Measurements from ENCODE around the gene GNA15. TPM values are rescaled to one million over a fixed set of nuclear protein-coding genes. Genes with fewer than 3 reads are reported as not detected.
"Not testable (repeated sequence)": the region's sequence is repeated elsewhere in the genome, so short reads cannot be mapped to it uniquely, and the experiment has no call there.

GNA15 gene
- polyA plus RNA-seq (2013, experiment 1 of 2): 0.01 TPM
- not detected for polyA plus RNA-seq (2013, experiment 2 of 2)

DNA sequence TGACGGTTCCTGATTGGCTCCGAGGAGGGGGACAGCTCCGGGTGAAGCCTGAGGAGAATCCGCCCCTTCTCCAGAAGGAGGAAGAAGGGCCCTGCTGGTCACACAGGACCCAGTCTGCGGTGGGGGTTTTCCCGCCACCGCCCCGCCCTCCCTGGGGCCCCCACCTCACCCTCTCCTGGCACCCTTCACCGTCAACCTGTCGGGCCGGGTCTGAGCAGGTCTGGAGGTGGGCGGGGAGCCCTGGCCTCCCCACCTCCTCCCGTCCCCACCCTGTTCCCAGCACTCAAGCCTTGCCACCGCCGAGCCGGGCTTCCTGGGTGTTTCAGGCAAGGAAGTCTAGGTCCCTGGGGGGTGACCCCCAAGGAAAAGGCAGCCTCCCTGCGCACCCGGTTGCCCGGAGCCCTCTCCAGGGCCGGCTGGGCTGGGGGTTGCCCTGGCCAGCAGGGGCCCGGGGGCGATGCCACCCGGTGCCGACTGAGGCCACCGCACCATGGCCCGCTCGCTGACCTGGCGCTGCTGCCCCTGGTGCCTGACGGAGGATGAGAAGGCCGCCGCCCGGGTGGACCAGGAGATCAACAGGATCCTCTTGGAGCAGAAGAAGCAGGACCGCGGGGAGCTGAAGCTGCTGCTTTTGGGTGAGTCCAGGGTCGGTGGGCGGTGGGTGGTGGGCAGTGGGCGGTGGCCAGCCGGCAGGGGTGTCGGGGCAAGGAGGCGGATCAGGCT is at the start of gene GNA15:
Gene GNA15 (plus strand): TSS at position 73 of the 723 bp plus-strand sequence. CDS start 418 bp downstream, at position 491.
- H2BK12ac ChIP-seq (ENCODE audit: low read length): peak within 1 kb of the TSS; percentile 58
- no peak within 1 kb of the TSS for H2AFZ ChIP-seq (ENCODE audit: low read length)
- no peak within 1 kb of the TSS for H2BK15ac ChIP-seq (ENCODE audit: low read length)
- no peak within 1 kb of the TSS for H3K4me3 ChIP-seq (ENCODE audit: low read length in 2 of 2)
- no CpG with 5 or more reads among the region's 40 CpGs for WGBS, 2 donors (ENCODE audit: extremely low coverage in 2 of 2, insufficient read length in 2 of 2, insufficient replicate concordance in 1 of 2)
- no peaks in the 10 kb centered on the region for H3K79me1 ChIP-seq (ENCODE audit: low read depth, low read length)
- H2AK5ac ChIP-seq (ENCODE audit: low read depth, low read length): peak within 1 kb of the TSS; percentile 56
- no peak within 1 kb of the TSS for H2BK5ac ChIP-seq (ENCODE audit: low read length)
- DNase-seq (ENCODE audit: low spot score): no peak
- H3K4me1 ChIP-seq (ENCODE audit: control insufficient read depth in 2 of 2, insufficient read depth in 1 of 2, low read depth in 1 of 2, low read length in 2 of 2): no peaks in the 10 kb centered on the region
- H3K9me3 ChIP-seq (replicated peaks in 1 of 2; ENCODE audit: control insufficient read depth in 2 of 2, insufficient read depth in 1 of 2, low read depth in 1 of 2, low read length in 2 of 2): no peaks in the 10 kb centered on the region
- H3K23ac ChIP-seq (ENCODE audit: low read depth, low read length, poor library complexity): no peak within 1 kb of the TSS
- H3K18ac ChIP-seq (ENCODE audit: low read length): peak within 1 kb of the TSS; percentile 76
- peak within 1 kb of the TSS; percentile 38 for H3K14ac ChIP-seq (ENCODE audit: low read length)
- no peak within 1 kb of the TSS for H3K27ac ChIP-seq (replicated peaks; ENCODE audit: low read length)
- H2BK120ac ChIP-seq (ENCODE audit: low read depth, low read length): no peak within 1 kb of the TSS
- no peak within 1 kb of the TSS for H3K4me2 ChIP-seq (ENCODE audit: insufficient read depth, low read length, poor library complexity, severe bottlenecking)
- H4K8ac ChIP-seq (ENCODE audit: low read depth, low read length): no peak within 1 kb of the TSS
- no peak within 1 kb of the TSS for H4K91ac ChIP-seq (ENCODE audit: low read depth, low read length, poor library complexity)
- H3K9ac ChIP-seq (ENCODE audit: low read depth, low read length, poor library complexity): peak within 1 kb of the TSS; percentile 4
- no peaks in the 10 kb centered on the region for H3K36me3 ChIP-seq (replicated peaks in 1 of 2; ENCODE audit: control insufficient read depth in 2 of 2, insufficient read depth in 2 of 2, low read length in 2 of 2)
- H3K4ac ChIP-seq (ENCODE audit: low read length): no peak within 1 kb of the TSS
- no peaks in the 10 kb centered on the region for H3K27me3 ChIP-seq (ENCODE audit: control insufficient read depth in 3 of 3, insufficient read depth in 3 of 3, low read depth in 1 of 3, low read length in 3 of 3)

GRCh38 chr19:3087769-3088168 is 48.1 kb upstream of the GNA15 start:
- Histone ChIP-seq H3K14ac (ENCODE audit: low read length) (no peak overlapping the region), H3K23ac (ENCODE audit: low read depth, low read length, poor library complexity) (no peak overlapping the region), H3K36me3 (replicated peaks in 1 of 2; ENCODE audit: control insufficient read depth in 2 of 2, insufficient read depth in 2 of 2, low read length in 2 of 2) (no peaks in the 10 kb centered on the region), H3K79me1 (ENCODE audit: low read depth, low read length) (no peaks in the 10 kb centered on the region), H3K27me3 (ENCODE audit: control insufficient read depth in 3 of 3, insufficient read depth in 3 of 3, low read depth in 1 of 3, low read length in 3 of 3) (no peaks in the 10 kb centered on the region), H4K8ac (ENCODE audit: low read depth, low read length) (no peak overlapping the region), H3K18ac (ENCODE audit: low read length) (no peak overlapping the region), H3K9me3 (replicated peaks in 1 of 2; ENCODE audit: control insufficient read depth in 2 of 2, insufficient read depth in 1 of 2, low read depth in 1 of 2, low read length in 2 of 2) (no peaks in the 10 kb centered on the region), H2AK5ac (ENCODE audit: low read depth, low read length) (no peak overlapping the region), H2AFZ (ENCODE audit: low read length) (no peak overlapping the region), H2BK5ac (ENCODE audit: low read length) (no peak overlapping the region), H3K4me1 (ENCODE audit: control insufficient read depth in 2 of 2, insufficient read depth in 1 of 2, low read depth in 1 of 2, low read length in 2 of 2) (no peaks in the 10 kb centered on the region), H3K9ac (ENCODE audit: low read depth, low read length, poor library complexity) (no peak overlapping the region), H2BK15ac (ENCODE audit: low read length) (no peak overlapping the region), H3K27ac (replicated peaks; ENCODE audit: low read length) (no peak overlapping the region), H2BK120ac (ENCODE audit: low read depth, low read length) (no peak overlapping the region), H3K4ac (ENCODE audit: low read length) (no peak overlapping the region), H3K4me3 (ENCODE audit: low read length in 2 of 2) (no peak overlapping the region), H2BK12ac (ENCODE audit: low read length) (no peak overlapping the region), H3K4me2 (ENCODE audit: insufficient read depth, low read length, poor library complexity, severe bottlenecking) (no peak overlapping the region), H4K91ac (ENCODE audit: low read depth, low read length, poor library complexity) (no peak overlapping the region)
- no peak for DNase-seq (ENCODE audit: low spot score)
- WGBS, 2 donors (ENCODE audit: extremely low coverage in 2 of 2, insufficient read length in 2 of 2, insufficient replicate concordance in 1 of 2): no CpG with 5 or more reads among the region's 10 CpGs

- H3K27ac ChIP-seq (replicated peaks; ENCODE audit: low read length): not testable (repeated sequence)
Observed at GRCh38 chr19:3089299-3089855, 46.5 kb upstream of the GNA15 start.

DNA sequence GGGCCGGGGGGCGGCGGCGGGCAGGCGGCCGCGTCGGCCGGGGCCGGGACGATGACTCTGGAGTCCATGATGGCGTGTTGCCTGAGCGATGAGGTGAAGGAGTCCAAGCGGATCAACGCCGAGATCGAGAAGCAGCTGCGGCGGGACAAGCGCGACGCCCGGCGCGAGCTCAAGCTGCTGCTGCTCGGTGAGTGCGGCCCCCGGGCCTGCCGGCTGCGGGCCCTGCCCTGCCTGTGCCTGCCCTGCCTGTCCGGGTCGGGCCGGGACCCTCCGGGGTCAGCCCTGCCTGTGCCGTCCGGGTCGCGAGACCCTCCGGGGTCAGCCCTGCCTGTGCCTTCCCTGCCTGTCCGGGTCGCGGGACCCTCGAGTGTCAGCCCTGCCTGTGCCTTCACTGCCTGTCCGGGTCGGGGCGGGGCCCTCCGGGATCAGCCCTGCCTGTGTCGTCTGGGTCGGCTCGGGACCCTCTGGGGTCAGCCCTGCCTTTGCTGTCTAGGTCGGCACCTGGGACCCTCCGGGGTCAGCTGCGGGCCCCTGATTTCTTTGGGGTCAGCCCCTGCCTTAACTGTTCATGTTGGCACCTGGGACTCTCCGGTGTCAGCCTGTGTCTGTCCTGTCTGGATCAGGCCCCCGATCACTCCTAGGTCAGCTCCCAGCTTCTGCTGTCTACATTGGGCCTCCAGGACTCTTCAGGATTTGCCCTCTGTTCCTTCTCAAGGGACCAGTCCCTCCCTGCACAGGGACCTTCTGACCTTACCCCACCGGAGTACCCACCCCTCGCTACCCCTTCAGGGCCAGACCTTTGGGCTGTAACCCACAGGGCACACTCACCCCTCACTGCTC is 41.0 kb upstream of the GNA15 start:
- no peak overlapping the region for H3K27ac ChIP-seq (replicated peaks; ENCODE audit: low read length)
- H3K4me2 ChIP-seq (ENCODE audit: insufficient read depth, low read length, poor library complexity, severe bottlenecking): peak overlapping the region; percentile 95
- peaks cover 13 to 23% of the 10 kb centered on the region in 2 donors for H3K4me1 ChIP-seq (ENCODE audit: control insufficient read depth in 2 of 2, insufficient read depth in 1 of 2, low read depth in 1 of 2, low read length in 2 of 2)
- H3K4me3 ChIP-seq (ENCODE audit: low read length in 2 of 2): peak overlapping the region; percentile 87 to 92
- H2AFZ ChIP-seq (ENCODE audit: low read length): peak overlapping the region; percentile 61
- no peak overlapping the region for H2BK120ac ChIP-seq (ENCODE audit: low read depth, low read length)
- H4K91ac ChIP-seq (ENCODE audit: low read depth, low read length, poor library complexity): no peak overlapping the region
- peak overlapping the region; percentile 90 for H3K18ac ChIP-seq (ENCODE audit: low read length)
- H2AK5ac ChIP-seq (ENCODE audit: low read depth, low read length): peak overlapping the region; percentile 81
- no peak overlapping the region for H2BK15ac ChIP-seq (ENCODE audit: low read length)
- peak overlapping the region; percentile 55 for H3K23ac ChIP-seq (ENCODE audit: low read depth, low read length, poor library complexity)
- no peaks in the 10 kb centered on the region for H3K36me3 ChIP-seq (replicated peaks in 1 of 2; ENCODE audit: control insufficient read depth in 2 of 2, insufficient read depth in 2 of 2, low read length in 2 of 2)
- WGBS, 2 donors (ENCODE audit: extremely low coverage in 2 of 2, insufficient read length in 2 of 2, insufficient replicate concordance in 1 of 2): no CpG with 5 or more reads among the region's 57 CpGs
- no peak overlapping the region for H2BK12ac ChIP-seq (ENCODE audit: low read length)
- peak overlapping the region; percentile 75 for H3K14ac ChIP-seq (ENCODE audit: low read length)
- peak overlapping the region; percentile 75 for H2BK5ac ChIP-seq (ENCODE audit: low read length)
- H3K9ac ChIP-seq (ENCODE audit: low read depth, low read length, poor library complexity): peak overlapping the region; percentile 99
- DNase-seq (ENCODE audit: low spot score): no peak
- no peak overlapping the region for H4K8ac ChIP-seq (ENCODE audit: low read depth, low read length)
- no peak overlapping the region for H3K4ac ChIP-seq (ENCODE audit: low read length)
- H3K9me3 ChIP-seq (replicated peaks in 1 of 2; ENCODE audit: control insufficient read depth in 2 of 2, insufficient read depth in 1 of 2, low read depth in 1 of 2, low read length in 2 of 2): no peaks in the 10 kb centered on the region
- peaks cover 30% of the 10 kb centered on the region for H3K79me1 ChIP-seq (ENCODE audit: low read depth, low read length)
- H3K27me3 ChIP-seq (ENCODE audit: control insufficient read depth in 3 of 3, insufficient read depth in 3 of 3, low read depth in 1 of 3, low read length in 3 of 3): no peaks in the 10 kb centered on the region

More at GRCh38 chr19:3089299-3089855, 46.5 kb upstream of the GNA15 start:
- not testable (repeated sequence) for H3K4me1 ChIP-seq (ENCODE audit: control insufficient read depth in 2 of 2, insufficient read depth in 1 of 2, low read depth in 1 of 2, low read length in 2 of 2); H2BK12ac ChIP-seq (ENCODE audit: low read length); H3K4ac ChIP-seq (ENCODE audit: low read length); H2BK15ac ChIP-seq (ENCODE audit: low read length); H2BK120ac ChIP-seq (ENCODE audit: low read depth, low read length); H3K27me3 ChIP-seq (ENCODE audit: control insufficient read depth in 3 of 3, insufficient read depth in 3 of 3, low read depth in 1 of 3, low read length in 3 of 3); H3K9me3 ChIP-seq (replicated peaks in 1 of 2; ENCODE audit: control insufficient read depth in 2 of 2, insufficient read depth in 1 of 2, low read depth in 1 of 2, low read length in 2 of 2); H3K23ac ChIP-seq (ENCODE audit: low read depth, low read length, poor library complexity); H2BK5ac ChIP-seq (ENCODE audit: low read length); H4K8ac ChIP-seq (ENCODE audit: low read depth, low read length); H3K9ac ChIP-seq (ENCODE audit: low read depth, low read length, poor library complexity); DNase-seq (ENCODE audit: low spot score); H3K18ac ChIP-seq (ENCODE audit: low read length); H3K14ac ChIP-seq (ENCODE audit: low read length); H4K91ac ChIP-seq (ENCODE audit: low read depth, low read length, poor library complexity); H2AK5ac ChIP-seq (ENCODE audit: low read depth, low read length); H3K4me3 ChIP-seq (ENCODE audit: low read length in 2 of 2); H2AFZ ChIP-seq (ENCODE audit: low read length); H3K79me1 ChIP-seq (ENCODE audit: low read depth, low read length); H3K4me2 ChIP-seq (ENCODE audit: insufficient read depth, low read length, poor library complexity, severe bottlenecking); H3K36me3 ChIP-seq (replicated peaks in 1 of 2; ENCODE audit: control insufficient read depth in 2 of 2, insufficient read depth in 2 of 2, low read length in 2 of 2)
- WGBS, 2 donors (ENCODE audit: extremely low coverage in 2 of 2, insufficient read length in 2 of 2, insufficient replicate concordance in 1 of 2): no CpG with 5 or more reads among the region's 7 CpGs

Data from neuronal stem cell (in vitro differentiated cells).